ENCODE results near the gene EGR2.
"Not testable (repeated sequence)": the region's sequence is repeated elsewhere in the genome, so short reads cannot be mapped to it uniquely, and the experiment has no call there.

The EGR2 gene

DNA sequence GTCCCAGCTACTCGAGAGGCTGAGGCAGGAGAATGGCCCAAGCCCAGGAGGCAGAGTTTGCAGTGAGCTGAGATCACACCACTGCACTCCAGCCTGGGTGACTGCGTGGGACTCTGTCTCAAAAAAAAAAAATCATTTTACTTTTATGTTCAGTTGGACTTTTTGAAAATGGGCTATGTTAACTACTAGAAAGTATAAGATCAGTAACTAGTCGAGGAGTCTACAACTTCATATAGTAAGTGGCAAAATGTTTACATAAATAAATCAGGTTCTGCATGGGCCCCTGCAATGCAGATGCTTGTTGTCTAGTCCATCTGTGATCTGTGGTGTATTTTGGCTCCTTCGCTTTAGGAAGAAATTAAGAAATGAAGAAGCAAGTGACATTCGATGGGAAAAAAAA, 23.9 kb downstream of the EGR2 start:
- FAIRE-seq: no peak

DNA sequence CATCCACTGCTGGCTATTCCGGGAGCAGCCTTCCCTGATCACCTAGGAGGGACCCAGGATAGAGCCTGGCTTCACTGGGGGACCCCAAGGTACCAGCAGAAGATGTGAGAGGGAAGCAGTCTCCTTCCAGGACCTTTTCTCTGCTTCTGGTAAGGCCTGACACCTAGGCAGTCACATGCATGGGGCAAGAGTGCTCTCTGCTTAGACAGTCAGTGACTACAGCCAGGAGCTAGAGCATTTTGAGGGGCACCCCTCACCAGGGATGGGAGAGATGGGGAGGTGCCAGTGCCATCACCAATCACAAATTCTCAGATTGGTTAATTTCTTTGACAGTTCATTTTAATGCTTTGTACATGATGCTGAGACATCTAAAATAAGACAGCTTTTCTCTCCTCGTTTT, 25.6 kb downstream of the EGR2 start:
- FAIRE-seq: no peak

DNA sequence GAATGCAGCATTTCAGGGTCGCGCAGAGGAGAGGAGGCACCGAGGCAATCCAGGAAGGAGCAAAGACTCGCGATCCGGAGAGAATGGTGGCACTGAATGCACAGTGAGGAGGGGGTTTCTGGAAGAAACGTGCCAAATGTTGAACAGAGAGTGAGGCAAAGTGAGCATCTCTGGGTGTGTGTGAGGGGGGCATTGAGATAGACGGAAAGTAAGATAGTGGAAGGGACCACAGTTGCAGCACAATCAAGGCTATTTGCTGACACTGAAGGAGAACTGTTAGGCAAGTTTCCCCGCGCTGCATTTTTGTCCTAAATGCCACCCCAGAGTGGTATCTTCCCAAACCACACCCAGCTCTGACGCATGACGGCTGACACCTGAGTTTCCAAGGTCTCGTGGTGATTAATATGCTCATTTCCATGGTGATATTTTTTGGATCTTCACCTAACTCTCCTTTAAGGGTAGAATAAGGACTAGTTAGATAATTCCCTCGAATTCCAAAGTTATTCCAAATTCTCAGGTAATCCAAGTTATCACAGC, 26.1 kb downstream of the EGR2 start:
- FAIRE-seq: no peak

DNA sequence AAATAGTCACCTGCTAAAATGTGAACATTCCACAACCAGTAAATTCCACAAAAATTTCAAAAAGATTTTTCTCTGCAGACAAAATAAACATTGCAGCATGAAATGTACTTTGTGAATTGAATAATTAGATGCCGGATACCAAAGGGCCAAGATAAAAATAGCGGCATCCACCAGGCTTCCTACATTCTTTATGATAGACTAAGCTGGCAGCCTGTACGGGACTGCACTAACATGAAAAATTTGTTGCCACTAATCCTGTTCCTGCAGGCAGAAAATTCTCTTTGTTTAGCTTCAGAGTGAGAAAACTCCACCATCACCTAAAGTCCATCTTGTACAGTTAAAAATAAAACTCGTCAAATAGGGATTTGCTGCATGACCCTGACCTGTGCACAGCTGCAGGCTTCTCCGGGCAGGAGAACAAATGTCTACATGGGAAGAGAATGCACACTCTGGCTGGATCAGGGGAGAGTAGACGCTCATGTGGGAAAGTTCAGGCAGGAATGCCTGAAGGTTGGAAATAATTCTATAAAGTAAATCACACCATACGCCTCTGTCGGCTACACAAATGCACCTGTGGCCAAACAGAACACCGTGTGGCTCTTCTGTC, 27.2 kb downstream of the EGR2 start:
- no peak for FAIRE-seq

DNA sequence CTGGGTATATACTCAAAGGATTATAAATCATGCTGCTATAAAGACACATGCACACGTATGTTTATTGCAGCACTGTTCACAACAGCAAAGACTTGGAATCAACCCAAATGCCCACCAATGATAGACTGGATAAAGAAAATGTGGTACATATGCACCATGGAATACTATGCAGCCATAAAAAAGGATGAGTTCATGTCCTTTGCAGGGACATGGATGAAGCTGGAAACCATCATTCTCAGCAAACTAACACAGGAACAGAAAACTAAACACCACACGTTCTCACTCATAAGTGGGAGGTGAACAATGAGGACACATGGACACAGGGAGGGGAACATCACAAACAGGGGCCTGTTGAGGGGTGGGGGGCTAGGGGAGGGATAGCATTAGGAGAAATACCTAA, 27.9 kb downstream of the EGR2 start:
- not testable (repeated sequence) for FAIRE-seq

DNA sequence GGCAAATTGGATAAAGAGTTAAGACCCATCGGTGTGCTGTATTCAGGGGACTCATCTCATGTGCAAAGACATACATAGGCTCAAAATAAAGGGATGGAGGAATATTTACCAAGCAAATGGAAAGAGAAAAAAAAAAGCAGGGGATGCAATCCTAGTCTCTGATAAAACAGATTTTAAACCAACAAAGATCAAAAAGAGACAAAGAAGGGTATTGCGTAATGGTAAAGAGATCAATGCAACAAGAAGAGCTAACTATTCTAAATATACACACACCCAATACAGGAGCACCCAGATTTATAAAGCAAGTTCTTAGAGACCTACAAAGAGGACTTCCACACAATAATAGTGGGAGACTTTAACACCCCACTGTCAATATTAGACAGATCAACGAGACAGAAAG, 31.6 kb downstream of the EGR2 start:
- not testable (repeated sequence) for FAIRE-seq

DNA sequence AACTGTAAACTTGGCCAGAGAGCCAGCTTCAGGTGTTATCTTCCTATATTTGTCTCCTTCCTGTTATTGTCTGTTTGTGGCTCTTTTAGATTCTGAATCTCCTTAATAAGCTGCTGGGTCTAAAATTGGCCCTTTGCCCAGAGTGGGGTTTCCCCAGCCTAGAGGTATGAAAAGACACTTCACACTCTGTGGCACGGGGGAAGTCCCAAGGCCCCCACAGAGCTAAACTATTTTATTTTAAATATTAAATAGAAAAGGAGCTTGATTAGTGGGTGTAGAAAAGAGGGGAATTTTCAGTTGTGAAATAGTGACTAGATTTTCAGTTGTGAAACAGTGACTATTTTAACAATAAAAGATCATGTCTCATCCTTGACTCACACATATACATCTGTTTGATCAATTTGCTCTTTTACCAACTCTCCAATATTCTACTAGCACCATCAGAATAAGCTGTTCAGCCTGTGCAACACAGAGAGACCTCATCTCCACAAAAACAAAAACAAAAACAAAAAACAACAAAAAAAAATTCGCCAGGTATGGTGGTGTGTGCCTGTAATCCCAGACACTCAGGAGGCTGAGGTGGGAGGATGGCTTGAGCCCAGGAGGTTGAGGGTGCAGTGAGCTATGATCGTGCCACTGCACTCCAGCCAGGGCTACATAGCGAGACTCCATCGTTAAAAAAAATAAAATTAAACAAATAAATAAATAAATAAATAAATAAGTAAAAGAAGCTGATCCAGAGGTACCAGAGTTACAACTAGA, 36.5 kb downstream of the EGR2 start:
- FAIRE-seq: no peak

DNA sequence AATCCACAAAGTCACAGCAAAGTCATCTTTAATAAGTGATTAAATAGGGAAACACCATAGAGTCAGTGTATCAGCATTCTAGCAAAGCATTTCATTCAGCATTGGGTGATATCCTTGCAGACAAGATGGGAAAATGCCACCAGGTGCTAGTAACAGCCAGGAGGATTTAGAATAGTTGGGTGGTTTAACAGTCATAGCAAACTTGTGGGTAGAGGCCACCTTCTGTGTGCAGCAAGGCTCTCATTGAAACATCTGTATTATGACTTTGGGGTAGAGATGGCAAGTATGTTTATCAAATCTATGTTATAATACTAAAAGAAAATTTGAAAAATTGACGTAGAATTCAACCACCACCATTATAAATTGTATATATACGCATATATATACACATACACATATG, 38.0 kb downstream of the EGR2 start:
- no peak for FAIRE-seq

DNA sequence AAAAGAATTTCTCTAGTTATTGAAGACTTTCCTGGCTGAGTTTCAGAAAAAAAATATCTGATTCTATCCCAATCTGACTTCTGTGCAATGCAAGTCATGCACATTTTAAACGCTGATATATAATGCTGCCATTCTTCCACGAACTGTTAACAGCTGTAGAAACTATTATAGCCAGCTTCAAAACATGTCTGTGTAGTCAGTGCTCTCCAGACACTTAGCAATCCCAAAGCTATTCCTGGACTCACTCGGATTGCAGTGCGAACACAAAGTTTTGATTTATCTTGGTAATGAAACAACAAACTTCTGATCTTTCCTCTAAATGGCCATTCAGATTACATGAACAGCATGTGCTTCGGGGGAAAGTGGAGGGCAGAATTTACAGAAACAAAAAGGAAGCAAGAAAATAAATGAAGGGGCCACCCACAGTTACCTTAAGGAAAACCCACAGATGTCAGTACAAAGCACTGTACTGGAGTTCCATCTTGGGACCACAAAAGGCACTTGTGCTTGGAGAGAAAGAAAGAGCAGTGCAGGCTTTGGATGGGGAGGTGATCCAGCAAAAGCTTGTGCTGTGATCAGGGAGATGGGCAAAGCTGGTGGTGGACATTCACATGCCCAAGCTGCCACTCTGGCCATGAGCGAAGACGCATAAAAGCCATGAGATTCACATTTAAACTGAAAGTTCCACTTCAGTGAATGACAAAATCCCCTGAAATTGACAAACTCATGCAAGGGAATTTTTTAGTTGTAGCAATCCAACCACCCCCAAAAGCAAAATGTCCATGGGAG, 43.8 kb downstream of the EGR2 start:
- FAIRE-seq: no peak

DNA sequence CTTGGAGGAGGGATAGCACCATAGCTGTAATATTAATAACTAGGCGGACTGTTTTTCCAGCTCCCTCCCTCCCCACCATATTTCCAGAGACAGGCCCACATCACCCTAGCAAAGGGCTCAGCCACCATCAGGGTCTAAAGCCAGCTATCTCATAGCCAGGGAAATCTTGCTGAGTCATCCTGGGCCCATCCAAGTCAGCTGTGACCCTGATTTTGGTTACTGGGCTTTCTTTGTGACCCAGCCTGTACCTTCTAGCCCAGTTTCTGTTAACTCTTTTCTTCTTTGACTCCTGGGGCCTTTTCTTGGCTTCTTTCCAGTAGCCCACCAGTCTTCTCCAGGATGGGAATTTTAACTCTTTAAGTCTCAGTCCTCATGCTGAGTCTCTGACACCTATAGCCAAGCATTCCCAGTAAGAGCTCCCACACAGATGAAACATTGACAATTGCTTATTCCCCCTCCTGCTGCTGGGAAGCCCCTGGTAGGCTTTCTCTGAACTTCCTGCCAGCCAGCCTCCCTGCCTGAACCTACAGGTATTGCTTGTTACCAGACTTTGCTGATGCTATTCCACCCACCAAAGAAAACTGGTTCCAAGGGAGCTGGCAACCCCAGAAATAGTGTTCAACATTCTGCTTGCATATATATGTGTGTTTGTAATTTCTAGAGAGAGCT, 46.5 kb downstream of the EGR2 start:
- no peak for FAIRE-seq

DNA sequence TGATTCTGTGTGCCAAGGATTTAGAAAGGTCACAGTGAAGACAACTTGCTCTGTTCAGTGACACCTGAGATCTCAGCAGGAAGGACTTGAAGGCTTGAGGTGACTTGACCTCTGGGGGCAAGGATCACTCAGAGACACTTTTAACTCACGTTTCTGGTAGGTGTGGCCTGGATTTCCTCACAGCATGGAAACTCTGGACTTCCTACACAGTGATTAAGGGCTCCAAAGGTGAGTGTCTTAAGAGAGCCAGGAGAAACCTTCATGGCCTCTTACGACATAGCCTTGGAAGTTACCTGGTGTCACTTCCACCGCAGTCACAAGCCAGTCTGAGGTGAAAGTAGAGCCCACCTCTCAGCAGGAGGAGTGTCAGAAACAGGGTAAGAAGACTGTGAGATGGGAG, 49.8 kb downstream of the EGR2 start:
- no peak for FAIRE-seq

DNA sequence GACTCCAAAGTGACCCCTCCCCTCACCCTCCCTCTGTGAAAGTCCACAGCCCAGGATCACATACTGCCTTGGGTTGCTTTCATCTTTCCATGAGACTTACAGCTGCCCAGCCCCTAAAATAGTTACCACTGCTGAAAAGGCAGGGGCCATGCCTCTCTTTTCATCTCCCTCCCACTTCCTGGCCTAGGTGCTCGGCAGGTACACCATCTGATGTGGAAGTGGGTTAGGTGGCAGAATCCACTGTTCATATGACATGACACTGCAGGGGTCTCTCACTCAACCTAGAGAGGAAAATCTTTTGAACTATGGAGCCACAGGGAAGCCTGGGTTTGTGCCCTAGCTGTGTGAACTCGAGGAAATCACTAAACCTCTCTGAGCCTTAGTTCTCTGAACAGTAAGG, 50.4 kb downstream of the EGR2 start:
- no peak for FAIRE-seq

DNA sequence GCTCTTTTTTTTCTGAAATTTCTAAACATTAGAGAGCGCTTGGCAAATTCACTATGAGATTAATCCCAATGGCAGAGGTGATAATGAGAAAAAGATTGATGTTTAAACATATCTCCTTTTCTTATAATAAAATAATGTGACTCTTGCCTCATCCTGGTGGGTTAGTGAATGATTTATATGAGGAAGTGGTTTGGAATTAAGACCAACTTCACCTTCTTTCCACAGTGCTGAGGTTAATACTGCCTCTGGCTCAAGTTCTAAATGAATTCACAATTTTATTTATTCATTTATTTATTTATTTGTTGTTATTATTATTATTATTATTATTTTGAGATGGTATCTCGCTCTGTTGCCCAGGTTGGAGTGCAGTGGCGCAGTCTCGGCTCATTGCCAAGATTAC, 52.2 kb downstream of the EGR2 start:
- FAIRE-seq: no peak

DNA sequence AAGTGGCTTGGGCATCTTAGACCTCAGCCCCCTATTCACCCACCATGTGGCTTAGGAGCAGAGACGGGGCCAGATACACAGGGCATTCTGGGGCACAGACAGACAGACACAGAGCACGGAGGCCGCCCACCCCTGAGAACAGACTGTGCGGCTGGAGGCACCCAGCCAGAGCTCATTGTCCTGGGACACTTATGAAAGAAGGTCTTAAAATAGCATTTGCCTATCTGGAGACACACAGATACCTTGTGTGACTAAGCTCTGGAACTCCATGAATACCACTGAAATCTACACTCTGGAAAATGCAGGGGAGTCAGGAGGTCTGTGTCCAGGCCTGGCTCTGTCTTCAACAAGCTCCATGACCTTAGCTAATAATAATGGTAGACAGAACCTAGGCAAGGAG, 53.0 kb downstream of the EGR2 start:
- no peak for FAIRE-seq

Measured in endometrium (tissue), 2 donors.